Smooth muscle cell (in vitro differentiated cells): ENCODE measurements around the gene SYNE1. TPM values are rescaled to one million over a fixed set of nuclear protein-coding genes. Genes with fewer than 3 reads are reported as not detected.

Experiments
- DNase-seq: peaks from one replicate; lab custom pipeline; 2025; ENCODE audit not compliant: unreplicated experiment; lab: John Stamatoyannopoulos, UW
- H2AFZ ChIP-seq: fragments of 200-600 bp; sonication (generic); 2 replicates; pipeline ENCODE4 v1.6.0; 2016; ENCODE audit warnings: antibody characterized with exemption, low read depth, mild to moderate bottlenecking
- H3F3A ChIP-seq: fragments of 200-600 bp; sonication (generic); 2 replicates; pipeline ENCODE4 v1.6.0; 2017; ENCODE audit warnings: antibody characterized with exemption, low read depth
- H3K27ac ChIP-seq: fragments of 200-600 bp; sonication (generic); 2 replicates; pipeline ENCODE4 v1.5.1; 2016; ENCODE audit warnings: low read depth, mild to moderate bottlenecking
- H3K27me3 ChIP-seq: fragments of 200-600 bp; sonication (generic); 2 replicates; pipeline ENCODE4 v1.6.1; 2016; ENCODE audit warnings: low read depth, mild to moderate bottlenecking
- H3K36me3 ChIP-seq: fragments of 200-600 bp; sonication (generic); 2 replicates; pipeline ENCODE4 v1.5.1; 2016; ENCODE audit warnings: low read depth
- H3K4me1 ChIP-seq: fragments of 200-600 bp; sonication (generic); 2 replicates; pipeline ENCODE4 v1.5.1; 2016; ENCODE audit warnings: low read depth
- H3K4me2 ChIP-seq: fragments of 200-600 bp; sonication (generic); 2 replicates; pipeline ENCODE4 v1.6.0; 2016; ENCODE audit warnings: mild to moderate bottlenecking
- H3K4me3 ChIP-seq: fragments of 200-600 bp; sonication (generic); 2 replicates; pipeline ENCODE4 v1.5.1; 2016; ENCODE audit warnings: mild to moderate bottlenecking
- H3K79me2 ChIP-seq: fragments of 200-600 bp; sonication (generic); 2 replicates; pipeline ENCODE4 v1.6.0; 2016; ENCODE audit warnings: low read depth, mild to moderate bottlenecking
- H3K9ac ChIP-seq: fragments of 200-600 bp; sonication (generic); 2 replicates; pipeline ENCODE4 v1.6.0; 2016; ENCODE audit warnings: low read depth
- H3K9me3 ChIP-seq: fragments of 200-600 bp; sonication (generic); replicated peaks from 2 replicates; pipeline ENCODE4 v1.5.1; 2016; ENCODE audit warnings: low read depth
- H4K20me1 ChIP-seq: fragments of 200-600 bp; sonication (generic); 2 replicates; pipeline ENCODE4 v1.6.0; 2016; ENCODE audit warnings: low read depth
- CTCF ChIP-seq: fragments of 200-600 bp; sonication (generic); IDR thresholded peaks from 2 replicates; pipeline ENCODE4 v1.5.1; 2017; ENCODE audit warnings: borderline replicate concordance, mild to moderate bottlenecking, antibody characterized with exemption; ENCODE audit not compliant: insufficient read depth, poor library complexity, severe bottlenecking
- WGBS: methylation state at CpG from one replicate; pipeline ENCODE4 v1.1.7; 2016; ENCODE audit warnings: low lambda C conversion rate; 5-methylcytosine and 5-hydroxymethylcytosine counted together
- polyA plus RNA-seq: library from polyadenylated mRNA; unstranded; fragments of >200 nt; fragmentation: Nextera tagmentation; extraction: Ambion mirVana; gene quantifications from 2 replicates; pipeline ENCODE4 v1.2.1, GENCODE V29; 2016
- total RNA-seq: library from RNA; depleted of rRNA; stranded (reverse); fragments of >200 nt; gene quantifications from 2 replicates; pipeline ENCODE4 v1.2.3, GENCODE V29; 2014

SYNE1 gene
- total and polyA plus RNA-seq, 2 experiments from 2014 or later, result 18.2 to 56.2 TPM

DNA sequence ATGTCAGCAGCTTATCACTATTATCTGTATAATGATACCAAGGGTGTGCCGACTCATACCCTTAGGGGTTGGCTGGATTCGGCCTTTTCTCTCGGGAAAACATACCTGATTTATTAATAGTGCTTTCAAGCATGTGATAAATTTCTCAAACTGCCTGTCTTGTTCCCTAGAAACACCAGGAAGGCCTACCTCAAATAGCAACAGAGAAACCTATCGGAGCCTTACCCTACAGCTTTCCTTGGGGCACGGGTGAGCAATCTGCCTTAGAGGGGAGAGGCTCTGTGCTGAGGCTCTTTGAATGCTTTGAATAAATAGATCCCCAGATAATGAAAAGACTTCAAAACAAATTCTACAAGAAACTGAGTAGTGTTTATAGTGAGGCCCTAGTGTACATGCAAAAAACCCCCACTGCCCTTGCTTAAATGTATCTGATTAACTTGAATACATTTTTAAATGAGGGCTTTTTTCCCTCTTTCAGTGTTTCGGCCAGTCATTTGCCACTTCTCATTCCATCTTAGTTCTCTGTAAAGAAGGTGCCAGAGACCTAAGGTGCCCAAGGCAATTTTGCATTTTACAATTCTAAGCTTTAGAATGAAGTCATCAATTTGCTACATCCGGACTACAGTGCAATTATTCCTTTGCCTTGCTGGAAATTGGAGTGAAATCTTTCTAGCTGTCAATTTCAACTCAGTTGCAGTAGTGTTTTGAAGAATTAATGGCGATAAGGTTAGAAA lies 509.6 kb downstream of the SYNE1 start:
- H3K36me3 ChIP-seq, result peaks cover 2% of the 10 kb centered on the region
- no peak overlapping the region for H3K9ac ChIP-seq
- no peaks in the 10 kb centered on the region for H3K4me1 ChIP-seq
- no peak overlapping the region for H3K4me3 ChIP-seq
- DNase-seq, result no peak
- TF ChIP-seq CTCF, result no peak
- no peaks in the 10 kb centered on the region for H3F3A ChIP-seq
- H2AFZ ChIP-seq, result no peak overlapping the region
- H4K20me1 ChIP-seq, result no peaks in the 10 kb centered on the region
- H3K27ac ChIP-seq, result peak overlapping the region; percentile 39
- H3K4me2 ChIP-seq, result no peak overlapping the region
- H3K27me3 ChIP-seq, result no peaks in the 10 kb centered on the region
- 72% methylated on average over 8 of the region's 8 CpGs for WGBS
- H3K9me3 ChIP-seq, result no peaks in the 10 kb centered on the region
- H3K79me2 ChIP-seq, result no peaks in the 10 kb centered on the region

GRCh38 chr6:152124429-152125074 lies 512.6 kb downstream of the SYNE1 start:
- Histone ChIP-seq H3K27ac (no peak overlapping the region), H3K79me2 (no peaks in the 10 kb centered on the region), H3K4me2 (no peak overlapping the region), H2AFZ (no peak overlapping the region), H3K27me3 (no peaks in the 10 kb centered on the region), H3K9me3 (no peaks in the 10 kb centered on the region), H3K36me3 (no peaks in the 10 kb centered on the region), H3K4me1 (no peaks in the 10 kb centered on the region), H3K4me3 (no peak overlapping the region), H4K20me1 (no peaks in the 10 kb centered on the region), H3F3A (no peaks in the 10 kb centered on the region), H3K9ac (no peak overlapping the region)
- WGBS, result 68% methylated on average over 3 of the region's 3 CpGs
- no peak for DNase-seq
- TF ChIP-seq CTCF, result peak; percentile 77

- whole genome bisulfite sequencing, result 94% methylated on average over 3 of the region's 3 CpGs
- Histone ChIP-seq H3K4me2 (no peak overlapping the region), H3K9me3 (no peaks in the 10 kb centered on the region), H3K4me1 (no peaks in the 10 kb centered on the region), H2AFZ (no peak overlapping the region), H3K4me3 (no peak overlapping the region), H3K27ac (no peak overlapping the region), H4K20me1 (no peaks in the 10 kb centered on the region), H3K79me2 (no peaks in the 10 kb centered on the region), H3F3A (no peaks in the 10 kb centered on the region), H3K9ac (no peak overlapping the region), H3K36me3 (no peaks in the 10 kb centered on the region), H3K27me3 (no peaks in the 10 kb centered on the region)
- DNase-seq, result no peak
- TF ChIP-seq CTCF, result no peak
These were observed 514.1 kb downstream of the SYNE1 start for GRCh38 chr6:152123076-152123475.
